Mesenchymal stem cell (in vitro differentiated cells and primary cell): Measurements from ENCODE around the gene CES1.
"Not testable (repeated sequence)": the region's sequence is repeated elsewhere in the genome, so short reads cannot be mapped to it uniquely, and the experiment has no call there.

Source experiments
- DNase-seq: peaks from one replicate; pipeline ENCODE4 v3.0.0-alpha.2; 2013
- H2AFZ ChIP-seq: one replicate; pipeline ENCODE4 v1.6.1; 2013; ENCODE audit warnings: low read depth, mild to moderate bottlenecking, control low read depth, inconsistent platforms, low read length, moderate library complexity
- H2AK5ac ChIP-seq: 2 replicates; pipeline ENCODE4 v1.6.1; 2013; ENCODE audit warnings: low read length, moderate library complexity, mild to moderate bottlenecking, inconsistent platforms; ENCODE audit not compliant: severe bottlenecking
- H2BK120ac ChIP-seq: one replicate; pipeline ENCODE4 v1.6.1; 2013; ENCODE audit warnings: low read depth, mild to moderate bottlenecking, inconsistent platforms, low read length, moderate library complexity
- H2BK12ac ChIP-seq, 2 experiments: one replicate each; pipeline ENCODE4 v1.6.1; 2013; ENCODE audit warnings: inconsistent platforms in 2 of 2, low read length in 2 of 2, mild to moderate bottlenecking in 2 of 2, moderate library complexity in 2 of 2, control low read depth in 1 of 2
- H2BK15ac ChIP-seq: one replicate; pipeline ENCODE4 v1.6.1; 2013; ENCODE audit warnings: mild to moderate bottlenecking, low read depth, inconsistent platforms; ENCODE audit not compliant: poor library complexity, severe bottlenecking
- H2BK5ac ChIP-seq: 2 replicates; pipeline ENCODE4 v1.6.1; 2013; ENCODE audit warnings: low read depth, mild to moderate bottlenecking, low read length, control low read depth, inconsistent platforms; ENCODE audit not compliant: poor library complexity, severe bottlenecking
- H3K14ac ChIP-seq, 2 experiments: one replicate each; pipeline ENCODE4 v1.6.1; 2013; ENCODE audit warnings: inconsistent platforms in 2 of 2, low read length in 2 of 2, control low read depth in 1 of 2, mild to moderate bottlenecking in 1 of 2, moderate library complexity in 1 of 2
- H3K18ac ChIP-seq, 2 experiments: one replicate each; pipeline ENCODE4 v1.6.1; 2013; ENCODE audit warnings: inconsistent platforms in 2 of 2, low read length in 2 of 2, control low read depth in 1 of 2, low read depth in 1 of 2, mild to moderate bottlenecking in 1 of 2
- H3K23ac ChIP-seq, 2 experiments: one replicate each; pipeline ENCODE4 v1.6.1; 2013; ENCODE audit warnings: inconsistent platforms in 2 of 2, low read length in 2 of 2, mild to moderate bottlenecking in 2 of 2, moderate library complexity in 2 of 2, control low read depth in 1 of 2
- H3K27ac ChIP-seq: 2 replicates; pipeline ENCODE4 v1.5.1; 2013; ENCODE audit warnings: mild to moderate bottlenecking, moderate library complexity, low read length, control low read depth, inconsistent platforms; ENCODE audit not compliant: poor library complexity, severe bottlenecking
- H3K27me3 ChIP-seq, 2 experiments: 2 replicates each; pipeline versions ENCODE4 v1.6.1 to v1.7.0; 2013; ENCODE audit warnings: low read length in 2 of 2, mild to moderate bottlenecking in 2 of 2, moderate library complexity in 2 of 2, control low read depth in 1 of 2, inconsistent platforms in 1 of 2; ENCODE audit not compliant: control insufficient read depth in 1 of 2, insufficient read depth in 1 of 2
- H3K36me3 ChIP-seq, 2 experiments: 2 replicates each; pipeline versions ENCODE4 v1.6.1 to v1.7.0; 2013; ENCODE audit warnings: low read length in 2 of 2, control low read depth in 1 of 2, inconsistent platforms in 1 of 2, low read depth in 1 of 2, mild to moderate bottlenecking in 1 of 2; ENCODE audit not compliant: insufficient read depth in 2 of 2, control insufficient read depth in 1 of 2
- H3K4ac ChIP-seq, 2 experiments: one replicate each; pipeline ENCODE4 v1.6.1; 2013; ENCODE audit warnings: inconsistent platforms in 2 of 2, low read length in 2 of 2, mild to moderate bottlenecking in 2 of 2, moderate library complexity in 2 of 2, control low read depth in 1 of 2, low read depth in 1 of 2
- H3K4me1 ChIP-seq: 2 replicates; pipeline ENCODE4 v1.6.1; 2013; ENCODE audit warnings: low read depth, low read length, control low read depth; ENCODE audit not compliant: control insufficient read depth, insufficient read depth
- H3K4me2 ChIP-seq: 2 replicates; pipeline ENCODE4 v1.6.1; 2013; ENCODE audit warnings: low read length, mild to moderate bottlenecking, inconsistent platforms; ENCODE audit not compliant: poor library complexity, severe bottlenecking
- H3K4me3 ChIP-seq, 2 experiments: 2 replicates each; pipeline versions ENCODE4 v1.5.1 to v1.7.0; 2013; ENCODE audit warnings: low read length in 2 of 2, mild to moderate bottlenecking in 2 of 2, control low read depth in 1 of 2, low read depth in 1 of 2; ENCODE audit not compliant: insufficient read depth in 1 of 2
- H3K79me1 ChIP-seq: replicated peaks from 2 replicates; pipeline ENCODE4 v1.6.1; 2013; ENCODE audit warnings: mild to moderate bottlenecking, control low read depth, low read length, inconsistent platforms; ENCODE audit not compliant: poor library complexity, severe bottlenecking
- H3K9ac ChIP-seq: 2 replicates; pipeline ENCODE4 v1.7.0; 2013; ENCODE audit warnings: mild to moderate bottlenecking, low read length, moderate library complexity
- H3K9me3 ChIP-seq: 2 replicates; pipeline ENCODE4 v1.7.0; 2013; ENCODE audit warnings: mild to moderate bottlenecking, low read length; ENCODE audit not compliant: control insufficient read depth
- H4K8ac ChIP-seq: one replicate; pipeline ENCODE4 v1.6.1; 2013; ENCODE audit warnings: inconsistent platforms, mild to moderate bottlenecking, low read length, moderate library complexity
- H4K91ac ChIP-seq: one replicate; pipeline ENCODE4 v1.6.1; 2013; ENCODE audit warnings: mild to moderate bottlenecking, low read length, inconsistent platforms
- WGBS: methylation state at CpG from one replicate; pipeline ENCODE4 v1.1.7; 2013; ENCODE audit warnings: mixed read lengths; 5-methylcytosine and 5-hydroxymethylcytosine counted together

CES1 gene

GRCh38 chr16:55808286-55808685 is 24.6 kb downstream of the CES1 start:
- not testable (repeated sequence) for H2AK5ac ChIP-seq, H3K4ac ChIP-seq, H4K8ac ChIP-seq, H3K79me1 ChIP-seq, H2BK5ac ChIP-seq, H3K27me3 ChIP-seq, H2BK15ac ChIP-seq, H2BK12ac ChIP-seq, DNase-seq, H3K18ac ChIP-seq, H3K9me3 ChIP-seq, H3K4me2 ChIP-seq, H3K23ac ChIP-seq, H3K36me3 ChIP-seq, H2BK120ac ChIP-seq, H4K91ac ChIP-seq, H3K4me3 ChIP-seq, H3K9ac ChIP-seq, H2AFZ ChIP-seq, H3K4me1 ChIP-seq, H3K14ac ChIP-seq, H3K27ac ChIP-seq
- WGBS, result no CpG with 5 or more reads among the region's 1 CpG

- H4K8ac ChIP-seq, H3K27ac ChIP-seq, H3K79me1 ChIP-seq, H3K4me1 ChIP-seq, H3K18ac ChIP-seq, H3K27me3 ChIP-seq, H3K36me3 ChIP-seq, H3K23ac ChIP-seq, H2BK15ac ChIP-seq, H3K4me3 ChIP-seq, H2BK5ac ChIP-seq, DNase-seq, H3K9ac ChIP-seq, H2BK12ac ChIP-seq, H3K4me2 ChIP-seq, H3K4ac ChIP-seq, H3K14ac ChIP-seq, H4K91ac ChIP-seq, H2AK5ac ChIP-seq, H3K9me3 ChIP-seq, H2AFZ ChIP-seq, H2BK120ac ChIP-seq: not testable (repeated sequence)
- WGBS, result no CpG with 5 or more reads among the region's 6 CpGs
Measured at GRCh38 chr16:55805104-55805503, 27.8 kb downstream of the CES1 start.

GRCh38 chr16:55803681-55804080 is 29.2 kb downstream of the CES1 start:
- not testable (repeated sequence) for H3K27ac ChIP-seq, H3K4me3 ChIP-seq, H3K9ac ChIP-seq, H3K27me3 ChIP-seq, H3K23ac ChIP-seq, H4K8ac ChIP-seq, H2BK120ac ChIP-seq, H2BK15ac ChIP-seq, H2AK5ac ChIP-seq, H2BK12ac ChIP-seq, H3K18ac ChIP-seq, DNase-seq, H3K14ac ChIP-seq, H2AFZ ChIP-seq, H3K4me1 ChIP-seq, H3K36me3 ChIP-seq, H2BK5ac ChIP-seq, H4K91ac ChIP-seq, H3K79me1 ChIP-seq, H3K4me2 ChIP-seq, H3K4ac ChIP-seq, H3K9me3 ChIP-seq
- no CpG with 5 or more reads among the region's 8 CpGs for WGBS

GRCh38 chr16:55792934-55793374 is 39.9 kb downstream of the CES1 start:
- no CpG with 5 or more reads among the region's 11 CpGs for WGBS
- not testable (repeated sequence) for DNase-seq, H3K23ac ChIP-seq

More at GRCh38 chr16:55792934-55793374, 39.9 kb downstream of the CES1 start:
- H3K27me3 ChIP-seq, H3K9ac ChIP-seq, H3K27ac ChIP-seq, H4K91ac ChIP-seq, H4K8ac ChIP-seq, H3K4me1 ChIP-seq, H2BK15ac ChIP-seq, H3K4me3 ChIP-seq, H2AK5ac ChIP-seq, H2BK5ac ChIP-seq, H3K4ac ChIP-seq, H2AFZ ChIP-seq, H3K79me1 ChIP-seq, H3K18ac ChIP-seq, H3K36me3 ChIP-seq, H3K4me2 ChIP-seq, H3K9me3 ChIP-seq, H2BK12ac ChIP-seq, H3K14ac ChIP-seq, H2BK120ac ChIP-seq: not testable (repeated sequence)
